SKM-1 (cell line): Measurements from ENCODE around the gene DNM1.

Experiments used
- DNase-seq: peaks from one replicate; lab custom pipeline; 2025; ENCODE audit not compliant: unreplicated experiment; lab: John Stamatoyannopoulos, UW

Gene DNM1

DNA sequence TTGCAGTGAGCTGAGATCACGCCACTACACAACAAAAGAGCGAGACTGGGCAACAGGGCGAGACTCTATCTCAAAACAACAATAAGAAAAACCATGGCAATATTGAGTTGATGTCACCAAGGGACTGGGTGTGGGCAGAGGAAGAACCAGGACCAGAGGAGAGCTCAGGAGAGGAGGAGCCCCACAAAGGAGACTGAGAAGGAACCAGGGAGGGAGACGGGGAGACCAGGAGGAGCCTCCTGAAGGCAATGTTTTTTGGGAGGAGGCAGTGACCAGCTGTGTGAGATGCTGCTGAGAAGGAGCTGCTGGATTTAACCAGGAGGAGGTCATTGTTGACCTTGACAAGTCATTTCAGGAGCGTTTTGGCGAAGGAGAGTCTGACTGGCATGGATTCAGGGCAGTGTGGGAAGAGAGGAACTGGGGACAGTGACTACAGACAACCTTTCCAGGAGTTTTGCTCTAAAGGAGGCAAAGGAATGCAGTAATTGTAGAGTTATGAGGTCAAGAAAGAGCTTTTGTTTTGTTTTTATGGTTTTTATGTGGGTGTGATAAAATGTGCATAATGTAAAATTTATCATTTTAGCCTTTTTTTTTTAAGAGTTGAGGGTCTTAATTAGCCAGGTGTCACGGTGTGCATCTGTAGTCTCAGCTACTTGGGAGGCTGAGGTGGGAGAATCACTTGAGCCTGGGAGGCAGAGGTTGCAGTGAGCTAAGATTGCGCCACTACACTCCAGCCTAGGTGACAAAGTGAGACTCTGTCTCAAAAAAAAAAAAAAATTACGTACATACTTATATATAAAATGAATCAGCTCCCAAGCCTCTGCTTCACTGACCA is 101.2 kb downstream of the DNM1 start:
- no peak for DNase-seq
